HepG2 (cell line): ENCODE results near the gene TLR4. TPM values are rescaled to one million over a fixed set of nuclear protein-coding genes. Genes with fewer than 3 reads are reported as not detected.

Source experiments
- ATAC-seq: fragments of 200-7000 bp; cut with Tn5 transposase; 3 replicates; pipeline ENCODE4 v1.9.1; 2020; ENCODE audit warnings: mild to moderate bottlenecking, moderate library complexity
- BruUV-seq: library from RNA; stranded (reverse); fragments of 400-500 nt; replicated peaks from 2 replicates; lab custom pipeline; 2021; lab: Mats Ljungman, UMichigan
- CTCF ChIA-PET: fragments of 300-600 bp; formaldehyde crosslinking; extraction: SDS; loops from one replicate; lab custom pipeline; 2021; ENCODE audit warnings: low total read pairs, inconsistent platforms, low intra/inter-chr PET ratio; lab: Yijun Ruan, JAX
- POLR2A ChIA-PET: fragments of 350-600 bp; sonication (Branson Sonifier 250); formaldehyde crosslinking; loops from one replicate; lab custom pipeline; 2020; ENCODE audit warnings: antibody characterized with exemption, inconsistent platforms; lab: Yijun Ruan, JAX
- DNase-seq: peaks from one replicate; pipeline ENCODE4 v3.0.0-alpha.2; 2015; ENCODE audit warnings: low spot score
- FAIRE-seq: peaks from 3 replicates; lab custom pipeline; 2011; peaks lifted over from hg19 to GRCh38; lab: Jason Lieb, UNC
- H2AFZ ChIP-seq: one replicate; pipeline ENCODE4 v1.6.1; 2011; ENCODE audit warnings: low read length, inconsistent platforms
- H3K27ac ChIP-seq: fragments of 300-600 bp; 3 replicates; pipeline ENCODE4 v1.8.0; 2011; ENCODE audit warnings: mixed run types, mild to moderate bottlenecking, mixed read lengths, low read length, inconsistent platforms; ENCODE audit not compliant: insufficient read depth; ENCODE audit errors: extremely low read length
- H3K27me3 ChIP-seq, 2 experiments: fragments of 200-600 bp in 1 of 2; 2 replicates in 1 of 2; 3 replicates in 1 of 2; pipeline versions ENCODE4 v1.6.0 to v1.8.0; 2011; ENCODE audit warnings: low read length in 2 of 2, mild to moderate bottlenecking in 2 of 2, moderate library complexity in 2 of 2, inconsistent platforms in 1 of 2; ENCODE audit not compliant: insufficient read depth in 2 of 2, control insufficient read depth in 1 of 2
- H3K36me3 ChIP-seq, 2 experiments: fragments of 200-600 bp in 1 of 2; replicated peaks in 1 of 2; 2 replicates in 1 of 2; 3 replicates in 1 of 2; pipeline versions ENCODE4 v1.5.1 to v1.8.0; 2011; ENCODE audit warnings: low read length in 2 of 2, inconsistent platforms in 1 of 2; ENCODE audit not compliant: insufficient read depth in 2 of 2, control insufficient read depth in 1 of 2
- H3K4me1 ChIP-seq: 2 replicates; pipeline ENCODE4 v1.5.1; 2012; ENCODE audit warnings: low read length, inconsistent platforms; ENCODE audit not compliant: insufficient read depth
- H3K4me2 ChIP-seq: 2 replicates; pipeline ENCODE4 v1.6.0; 2011; ENCODE audit warnings: low read depth, low read length, inconsistent platforms
- H3K4me3 ChIP-seq, 3 experiments: fragments of 200-600 bp in 1 of 3; sonication (generic), shearing (Covaris generic) in 1 of 3; replicated peaks in 1 of 3; 2 replicates each; pipeline ENCODE4 v1.5.1; 2011 to 2016; ENCODE audit warnings: low read length in 3 of 3, inconsistent platforms in 2 of 3, low read depth in 2 of 3, mild to moderate bottlenecking in 2 of 3, control low read depth in 1 of 3, mixed read lengths in 1 of 3; ENCODE audit not compliant: insufficient read depth in 1 of 3
- H3K79me2 ChIP-seq: one replicate; pipeline ENCODE4 v1.6.1; 2011; ENCODE audit warnings: low read length, inconsistent platforms; ENCODE audit not compliant: insufficient read depth
- H3K9ac ChIP-seq: 2 replicates; pipeline ENCODE4 v1.6.0; 2011; ENCODE audit warnings: mild to moderate bottlenecking, low read depth, low read length, inconsistent platforms; ENCODE audit not compliant: insufficient read depth
- H3K9me3 ChIP-seq: 2 replicates; pipeline ENCODE4 v1.5.1; 2012; ENCODE audit warnings: mild to moderate bottlenecking, low read length
- H4K20me1 ChIP-seq: 2 replicates; pipeline ENCODE4 v1.6.0; 2011; ENCODE audit warnings: inconsistent platforms, mild to moderate bottlenecking, low read length, moderate library complexity; ENCODE audit not compliant: insufficient read depth
- AGO1 ChIP-seq: fragments of 200-400 bp; formaldehyde crosslinking; IDR thresholded peaks from 2 replicates; pipeline ENCODE4 v1.6.1; 2017; ENCODE audit warnings: mild to moderate bottlenecking, low read depth, low read length, moderate library complexity; ENCODE audit not compliant: poor library complexity, severe bottlenecking
- CCDC6 ChIP-seq: sonication (generic); formaldehyde crosslinking; IDR thresholded peaks from 2 replicates; pipeline ENCODE4 v1.8.1; 2022; ENCODE audit warnings: mild to moderate bottlenecking, missing genetic modification reagents, moderate library complexity
- KLF12 ChIP-seq: sonication (generic); formaldehyde crosslinking; IDR thresholded peaks from 2 replicates; pipeline ENCODE4 v1.4.0; 2020; ENCODE audit warnings: missing genetic modification reagents, borderline replicate concordance
- NR0B2 ChIP-seq: sonication (generic); formaldehyde crosslinking; IDR thresholded peaks from 2 replicates; pipeline ENCODE4 v1.4.0; 2020; ENCODE audit warnings: mild to moderate bottlenecking, missing genetic modification reagents
- PRPF4 ChIP-seq: fragments of 200-400 bp; formaldehyde crosslinking; IDR thresholded peaks from 2 replicates; pipeline ENCODE4 v1.6.1; 2016; ENCODE audit warnings: low read length, low read depth; ENCODE audit not compliant: poor library complexity, severe bottlenecking
- REL ChIP-seq: sonication (generic); formaldehyde crosslinking; conservative IDR thresholded peaks from 2 replicates; pipeline ENCODE4 v1.8.0; 2022; ENCODE audit warnings: mild to moderate bottlenecking, missing genetic modification reagents, moderate library complexity
- TEAD2 ChIP-seq: sonication (generic); formaldehyde crosslinking; IDR thresholded peaks from 2 replicates; pipeline ENCODE4 v1.9.0; 2021; ENCODE audit warnings: missing genetic modification reagents
- ZBTB3 ChIP-seq: sonication (generic); formaldehyde crosslinking; IDR thresholded peaks from 2 replicates; pipeline ENCODE4 v1.4.0; 2020; ENCODE audit warnings: low read depth, mild to moderate bottlenecking, moderate library complexity, missing genetic modification reagents, borderline replicate concordance
- ZKSCAN5 ChIP-seq: sonication (generic); formaldehyde crosslinking; IDR thresholded peaks from 2 replicates; pipeline ENCODE4 v1.5.1; 2020; ENCODE audit warnings: mild to moderate bottlenecking, missing genetic modification reagents
- ZNF264 ChIP-seq: sonication (generic); formaldehyde crosslinking; IDR thresholded peaks from 2 replicates; pipeline ENCODE4 v1.4.0; 2020; ENCODE audit warnings: missing genetic modification reagents
- ZNF30 ChIP-seq: sonication (generic); formaldehyde crosslinking; IDR thresholded peaks from 2 replicates; pipeline ENCODE4 v1.5.0; 2020; ENCODE audit warnings: mild to moderate bottlenecking, missing genetic modification reagents
- ZNF724P ChIP-seq: sonication (generic); formaldehyde crosslinking; IDR thresholded peaks from 2 replicates; pipeline ENCODE4 v1.8.0; 2022; ENCODE audit warnings: missing genetic modification reagents, borderline replicate concordance
- WGBS: methylation state at CpG from one replicate; pipeline ENCODE4 v1.1.6; 2017; ENCODE audit warnings: low lambda C conversion rate; 5-methylcytosine and 5-hydroxymethylcytosine counted together
- in situ Hi-C: cut with HindIII; loops from 2 replicates; pipeline ENCODE4 v1.10.0; 2017; ENCODE audit warnings: low pct_unique_long_range_greater_than_20kb; ENCODE audit not compliant: extremely low pct_ligation_motif_present
- intact Hi-C: fragments of 100-400 bp; cut with micrococcal nuclease; formaldehyde crosslinking; loops from one replicate; pipeline ENCODE4 v1.10.0; 2022; ENCODE audit not compliant: unreplicated experiment
- polyA plus RNA-seq, 8 experiments: library from polyadenylated mRNA; depleted of rRNA in 3 of 8; stranded (reverse) in 7 of 8; unstranded in 1 of 8; fragments of >200 nt; fragmentation: Illumina TruSeq in 4 of 8; extraction: Trizol in 4 of 8; gene quantifications; 2 replicates each; pipeline versions ENCODE4 v1.2.1 to v1.2.3, GENCODE V29; 2011 to 2016; ENCODE audit warnings: low read depth in 4 of 8, missing spikeins in 1 of 8, mixed read lengths in 1 of 8; ENCODE audit not compliant: insufficient read depth in 1 of 8
- total RNA-seq, 5 experiments: library from RNA; depleted of rRNA; stranded (reverse); fragments of >200 nt; fragmentation: Illumina TruSeq; extraction: Trizol; gene quantifications; 2 replicates each; pipeline ENCODE4 v1.2.3, GENCODE V29; 2016; ENCODE audit warnings: low read depth in 1 of 5
- TF ChIP-seq, protein P1 (sequence below): sonication (generic); formaldehyde crosslinking; IDR thresholded peaks from 2 replicates; pipeline ENCODE4 v1.8.1; 2023; ENCODE audit warnings: mild to moderate bottlenecking, missing genetic modification reagents

TLR4 gene
- total and polyA plus RNA-seq, 2 of the 13 experiments (the other 11 are each of a cell fraction or from before 2014, with no cell fraction given) = 0.07 to 0.22 TPM

DNA sequence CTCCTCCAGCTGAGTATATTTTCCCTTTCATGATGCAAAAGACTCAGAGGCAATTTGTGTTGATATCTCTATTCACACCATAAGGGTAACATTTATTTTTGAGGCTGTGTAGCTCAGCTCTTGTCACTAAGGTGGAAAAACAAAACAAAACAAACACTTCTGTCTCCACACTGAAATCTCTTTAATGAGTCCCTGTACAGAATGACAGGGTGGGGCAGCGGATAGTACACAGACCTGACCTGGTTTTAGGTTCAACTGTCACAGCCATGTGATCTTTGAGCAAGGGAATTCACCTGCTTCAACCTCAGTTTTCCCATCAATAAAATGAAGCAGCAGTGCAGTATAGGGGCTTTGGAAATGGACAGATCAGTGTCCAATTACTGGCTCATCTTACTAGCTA, 29.3 kb downstream of the TLR4 start:
- ATAC-seq = no peak
- no peaks in the 10 kb centered on the region for H4K20me1 ChIP-seq
- no peaks in the 10 kb centered on the region for H3K9me3 ChIP-seq
- CTCF ChIA-PET = no interaction called here
- no peaks in the 10 kb centered on the region for H3K4me1 ChIP-seq
- WGBS = 8% methylated on average over 1 of the region's 1 CpG
- no peaks in the 10 kb centered on the region for H3K79me2 ChIP-seq
- H3K27me3 ChIP-seq = no peaks in the 10 kb centered on the region; a peak in 1 of 5 replicates
- intact Hi-C loops = no loop called here
- no peak overlapping the region for H3K9ac ChIP-seq
- FAIRE-seq = no peak
- BruUV-seq = no TSS peak
- H2AFZ ChIP-seq = no peak overlapping the region
- H3K4me2 ChIP-seq = no peak overlapping the region
- POLR2A ChIA-PET = no interaction called here
- no peak for DNase-seq
- no peaks in the 10 kb centered on the region for H3K36me3 ChIP-seq
- H3K27ac ChIP-seq = no peak overlapping the region
- TF ChIP-seq NR0B2 (CRISPR knock-in tag) (no peak), ZNF30 (no peak), ZBTB3 (CRISPR knock-in tag) (no peak), ZKSCAN5 (CRISPR knock-in tag) (no peak)
- in situ Hi-C loops = no loop called here
- no peak overlapping the region for H3K4me3 ChIP-seq

- in situ Hi-C loops (no loop called here), intact Hi-C loops (no loop called here)
- Histone ChIP-seq H2AFZ (no peak overlapping the region), H3K4me3 (no peak overlapping the region), H3K4me1 (no peaks in the 10 kb centered on the region), H4K20me1 (no peaks in the 10 kb centered on the region), H3K36me3 (no peaks in the 10 kb centered on the region), H3K27me3 (no peaks in the 10 kb centered on the region; a peak in 1 of 5 replicates), H3K4me2 (no peak overlapping the region), H3K79me2 (no peaks in the 10 kb centered on the region), H3K9ac (no peak overlapping the region), H3K9me3 (no peaks in the 10 kb centered on the region), H3K27ac (no peak overlapping the region)
- ChIA-PET POLR2A (no interaction called here), CTCF (no interaction called here)
- 1% methylated on average over 3 of the region's 3 CpGs for WGBS
- no TSS peak for BruUV-seq
- ATAC-seq (no peak), DNase-seq (no peak), FAIRE-seq (no peak)
- TF ChIP-seq REL (CRISPR knock-in tag) (no peak), ZNF264 (CRISPR knock-in tag) (no peak), TEAD2 (CRISPR knock-in tag) (no peak), KLF12 (no peak), CCDC6 (no peak), PRPF4 (no peak), AGO1 (no peak), ZNF724P (CRISPR knock-in tag) (no peak)
- TF ChIP-seq, protein P1, sequence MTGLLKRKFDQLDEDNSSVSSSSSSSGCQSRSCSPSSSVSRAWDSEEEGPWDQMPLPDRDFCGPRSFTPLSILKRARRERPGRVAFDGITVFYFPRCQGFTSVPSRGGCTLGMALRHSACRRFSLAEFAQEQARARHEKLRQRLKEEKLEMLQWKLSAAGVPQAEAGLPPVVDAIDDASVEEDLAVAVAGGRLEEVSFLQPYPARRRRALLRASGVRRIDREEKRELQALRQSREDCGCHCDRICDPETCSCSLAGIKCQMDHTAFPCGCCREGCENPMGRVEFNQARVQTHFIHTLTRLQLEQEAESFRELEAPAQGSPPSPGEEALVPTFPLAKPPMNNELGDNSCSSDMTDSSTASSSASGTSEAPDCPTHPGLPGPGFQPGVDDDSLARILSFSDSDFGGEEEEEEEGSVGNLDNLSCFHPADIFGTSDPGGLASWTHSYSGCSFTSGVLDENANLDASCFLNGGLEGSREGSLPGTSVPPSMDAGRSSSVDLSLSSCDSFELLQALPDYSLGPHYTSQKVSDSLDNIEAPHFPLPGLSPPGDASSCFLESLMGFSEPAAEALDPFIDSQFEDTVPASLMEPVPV (CRISPR knock-in tag) = no peak
Measured at GRCh38 chr9:117734082-117734481, 29.9 kb downstream of the TLR4 start.
